H9 (cell line): Measurements from ENCODE around the gene HEATR5B. TPM values are rescaled to one million over a fixed set of nuclear protein-coding genes. Genes with fewer than 3 reads are reported as not detected.

Experiments
- DNase-seq: peaks from one replicate; pipeline ENCODE4 v3.0.0-alpha.2; 2017
- H2AFZ ChIP-seq: one replicate; pipeline ENCODE4 v1.6.1; 2013; ENCODE audit warnings: mild to moderate bottlenecking, low read length, control low read depth, moderate library complexity
- H2AK5ac ChIP-seq: 2 replicates; pipeline ENCODE4 v1.6.1; 2013; ENCODE audit warnings: low read length, control low read depth, mixed read lengths; ENCODE audit not compliant: insufficient read length
- H2BK120ac ChIP-seq: one replicate; pipeline ENCODE4 v1.6.1; 2013; ENCODE audit warnings: low read depth, mild to moderate bottlenecking, low read length, control low read depth, inconsistent platforms; ENCODE audit not compliant: poor library complexity, severe bottlenecking
- H2BK12ac ChIP-seq: 2 replicates; pipeline ENCODE4 v1.6.1; 2013; ENCODE audit warnings: low read length, control low read depth, mixed read lengths, low read depth; ENCODE audit not compliant: insufficient read length
- H2BK15ac ChIP-seq: 2 replicates; pipeline ENCODE4 v1.6.1; 2013; ENCODE audit warnings: low read depth, low read length, control low read depth
- H2BK20ac ChIP-seq: one replicate; pipeline ENCODE4 v1.6.1; 2013; ENCODE audit warnings: low read depth, mild to moderate bottlenecking, low read length, control low read depth, inconsistent platforms; ENCODE audit not compliant: poor library complexity, severe bottlenecking
- H2BK5ac ChIP-seq: 2 replicates; pipeline ENCODE4 v1.6.1; 2013; ENCODE audit warnings: low read length, control low read depth, mixed read lengths; ENCODE audit not compliant: insufficient read length
- H3K14ac ChIP-seq: 2 replicates; pipeline ENCODE4 v1.6.1; 2013; ENCODE audit warnings: low read length, control low read depth; ENCODE audit not compliant: insufficient read depth
- H3K18ac ChIP-seq: 2 replicates; pipeline ENCODE4 v1.6.1; 2013; ENCODE audit warnings: low read depth, mild to moderate bottlenecking, mixed read lengths, low read length, control low read depth; ENCODE audit not compliant: insufficient read length
- H3K23ac ChIP-seq: 2 replicates; pipeline ENCODE4 v1.6.1; 2013; ENCODE audit warnings: low read length, control low read depth, mixed read lengths, low read depth; ENCODE audit not compliant: insufficient read length
- H3K23me2 ChIP-seq: 2 replicates; pipeline ENCODE4 v1.6.1; 2013; ENCODE audit warnings: low read depth, mild to moderate bottlenecking, mixed read lengths, low read length, control low read depth; ENCODE audit not compliant: insufficient read length, poor library complexity, severe bottlenecking
- H3K27ac ChIP-seq: 2 replicates; pipeline ENCODE4 v1.5.1; 2013; ENCODE audit warnings: low read length, control low read depth, mixed read lengths, low read depth; ENCODE audit not compliant: insufficient read length
- H3K27me3 ChIP-seq: 2 replicates; pipeline ENCODE4 v1.6.1; 2013; ENCODE audit warnings: low read length, control low read depth, inconsistent platforms; ENCODE audit not compliant: insufficient read depth
- H3K4ac ChIP-seq: 2 replicates; pipeline ENCODE4 v1.6.1; 2013; ENCODE audit warnings: low read depth, mild to moderate bottlenecking, control low read depth, inconsistent platforms, low read length, moderate library complexity
- H3K4me1 ChIP-seq: 2 replicates; pipeline ENCODE4 v1.6.1; 2013; ENCODE audit warnings: low read length, control low read depth, inconsistent platforms; ENCODE audit not compliant: insufficient read depth
- H3K4me2 ChIP-seq: 2 replicates; pipeline ENCODE4 v1.6.1; 2013; ENCODE audit warnings: low read length, control low read depth, mixed read lengths; ENCODE audit not compliant: insufficient read length, insufficient read depth
- H3K56ac ChIP-seq: 2 replicates; pipeline ENCODE4 v1.6.1; 2013; ENCODE audit warnings: low read depth, mild to moderate bottlenecking, mixed read lengths, low read length, control low read depth; ENCODE audit not compliant: insufficient read length
- H3K79me1 ChIP-seq: 2 replicates; pipeline ENCODE4 v1.6.1; 2013; ENCODE audit warnings: low read depth, mild to moderate bottlenecking, moderate library complexity, low read length, control low read depth, inconsistent platforms; ENCODE audit not compliant: insufficient read depth, poor library complexity, severe bottlenecking
- H3K79me2 ChIP-seq: 2 replicates; pipeline ENCODE4 v1.6.1; 2013; ENCODE audit warnings: low read length, control low read depth, inconsistent platforms; ENCODE audit not compliant: insufficient read depth
- H3K9ac ChIP-seq: 2 replicates; pipeline ENCODE4 v1.6.1; 2013; ENCODE audit warnings: low read length, control low read depth, mixed read lengths; ENCODE audit not compliant: insufficient read length; ENCODE audit errors: extremely low read depth
- H3K9me3 ChIP-seq: one replicate; pipeline ENCODE4 v1.6.1; 2013; ENCODE audit warnings: low read depth, low read length, inconsistent platforms; ENCODE audit not compliant: control insufficient read depth
- H3T11ph ChIP-seq: one replicate; pipeline ENCODE4 v1.6.1; 2013; ENCODE audit warnings: mild to moderate bottlenecking, low read length, control low read depth, inconsistent platforms
- H4K20me1 ChIP-seq: one replicate; pipeline ENCODE4 v1.6.1; 2013; ENCODE audit not compliant: control insufficient read depth, insufficient read length, insufficient read depth
- H4K5ac ChIP-seq: 2 replicates; pipeline ENCODE4 v1.6.1; 2013; ENCODE audit warnings: low read depth, mild to moderate bottlenecking, mixed read lengths, low read length, control low read depth; ENCODE audit not compliant: insufficient read length
- H4K8ac ChIP-seq: replicated peaks from 2 replicates; pipeline ENCODE4 v1.6.1; 2013; ENCODE audit warnings: low read length, control low read depth, mixed read lengths, low read depth; ENCODE audit not compliant: insufficient read length
- H4K91ac ChIP-seq: 2 replicates; pipeline ENCODE4 v1.6.1; 2013; ENCODE audit warnings: low read depth, mild to moderate bottlenecking, moderate library complexity, mixed read lengths, low read length, control low read depth; ENCODE audit not compliant: insufficient read length
- H3K27ac Mint-ChIP-seq, 3 experiments: 2 replicates in 2 of 3; 3 replicates in 1 of 3; pipeline ENCODE4 v1.8.0; 2020 to 2021; ENCODE audit warnings: mixed read lengths in 3 of 3, mild to moderate bottlenecking in 1 of 3, moderate library complexity in 1 of 3
- H3K27me3 Mint-ChIP-seq: 2 replicates; pipeline ENCODE4 v1.8.0; 2021; ENCODE audit warnings: low read depth, mild to moderate bottlenecking, moderate library complexity, mixed read lengths
- H3K36me3 Mint-ChIP-seq, 3 experiments: 2 replicates in 2 of 3; 3 replicates in 1 of 3; pipeline ENCODE4 v1.8.0; 2020 to 2021; ENCODE audit warnings: low read depth in 3 of 3, mixed read lengths in 3 of 3; ENCODE audit not compliant: insufficient read depth in 1 of 3
- H3K4me1 Mint-ChIP-seq, 2 experiments: 2 replicates each; pipeline ENCODE4 v1.8.0; 2020; ENCODE audit warnings: mixed read lengths in 2 of 2
- H3K4me3 Mint-ChIP-seq, 2 experiments: 2 replicates in 1 of 2; 3 replicates in 1 of 2; pipeline ENCODE4 v1.8.0; 2020 to 2021; ENCODE audit warnings: mild to moderate bottlenecking in 2 of 2, mixed read lengths in 2 of 2, moderate library complexity in 1 of 2
- H3K9me3 Mint-ChIP-seq, 2 experiments: 2 replicates in 1 of 2; 3 replicates in 1 of 2; pipeline ENCODE4 v1.8.0; 2020; ENCODE audit warnings: mild to moderate bottlenecking in 2 of 2, mixed read lengths in 2 of 2, moderate library complexity in 1 of 2
- WGBS: extraction: QIAGEN DNeasy Blood & Tissue Kit; methylation state at CpG from one replicate; pipeline ENCODE4 v1.1.7; 2013; ENCODE audit warnings: missing lambda C conversion rate, low lambda C conversion rate, mixed read lengths; ENCODE audit not compliant: insufficient read length; ENCODE audit errors: extremely low coverage; 5-methylcytosine and 5-hydroxymethylcytosine counted together
- total RNA-seq: library from RNA; stranded (reverse); gene quantifications from 2 replicates; pipeline ENCODE4 v1.2.1, GENCODE V29; 2021
- TF ChIP-seq, protein P1 (sequence below): fragments of 200-600 bp; sonication (generic); conservative IDR thresholded peaks from 3 replicates; pipeline ENCODE4 v1.8.0; 2021; ENCODE audit warnings: antibody characterized with exemption, mild to moderate bottlenecking

HEATR5B gene
- total RNA-seq, 1 experiment from 2014 or later: 14.0 TPM

DNA sequence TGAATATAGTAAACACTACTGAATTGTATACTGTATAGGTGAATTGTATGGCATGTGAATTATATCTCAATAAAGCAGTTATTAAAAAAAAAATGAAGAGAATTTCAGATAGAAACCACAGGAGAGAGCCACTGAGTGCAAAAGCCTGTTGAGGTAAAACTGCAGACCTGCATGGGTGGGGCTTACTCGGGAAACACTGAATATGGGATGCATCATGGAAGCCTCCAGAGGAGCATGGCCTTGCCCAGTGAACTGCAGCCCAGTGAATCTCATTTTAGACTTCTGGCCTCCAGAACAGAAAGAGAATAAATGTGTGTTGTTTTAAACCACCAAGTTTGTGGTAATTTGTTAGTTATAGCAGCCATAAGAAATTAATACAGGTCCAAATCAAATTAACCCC is 15.9 kb upstream of the HEATR5B start:
- no peak overlapping the region for H3K56ac ChIP-seq
- WGBS: no CpG with 5 or more reads among the region's 1 CpG

More for the DNA sequence above, 15.9 kb upstream of the HEATR5B start:
- Histone ChIP-seq H2BK120ac (no peak overlapping the region), H2BK15ac (no peak overlapping the region), H2AFZ (no peak overlapping the region), H3K4ac (no peak overlapping the region), H3K9me3 (no peaks in the 10 kb centered on the region), H3T11ph (no peak overlapping the region), H3K9ac (no peak overlapping the region), H3K23ac (no peak overlapping the region), H2BK20ac (no peak overlapping the region), H3K79me2 (no peaks in the 10 kb centered on the region), H4K8ac (no peak overlapping the region), H3K4me2 (no peak overlapping the region), H2BK5ac (no peak overlapping the region), H3K27ac (no peak overlapping the region), H4K5ac (no peak overlapping the region), H2BK12ac (no peak overlapping the region), H3K18ac (no peak overlapping the region), H4K20me1 (no peaks in the 10 kb centered on the region), H3K4me1 (no peaks in the 10 kb centered on the region), H2AK5ac (no peak overlapping the region), H4K91ac (no peak overlapping the region), H3K14ac (no peak overlapping the region), H3K79me1 (no peaks in the 10 kb centered on the region), H3K27me3 (no peaks in the 10 kb centered on the region), H3K23me2 (no peaks in the 10 kb centered on the region)
- Mint-ChIP-seq H3K27me3 (no peaks in the 10 kb centered on the region), H3K4me3 (no peak overlapping the region), H3K9me3 (no peaks in the 10 kb centered on the region), H3K4me1 (peaks cover 1 to 7% of the 10 kb centered on the region in 2 experiments), H3K36me3 (peaks cover 0 to 16% (median 8%) of the 10 kb centered on the region in 3 experiments; a peak in 3 of 7 replicates), H3K27ac (peak overlapping the region in 1 of 3 experiments; percentile 39; a peak in 1 of 7 replicates)
- TF ChIP-seq, protein P1, sequence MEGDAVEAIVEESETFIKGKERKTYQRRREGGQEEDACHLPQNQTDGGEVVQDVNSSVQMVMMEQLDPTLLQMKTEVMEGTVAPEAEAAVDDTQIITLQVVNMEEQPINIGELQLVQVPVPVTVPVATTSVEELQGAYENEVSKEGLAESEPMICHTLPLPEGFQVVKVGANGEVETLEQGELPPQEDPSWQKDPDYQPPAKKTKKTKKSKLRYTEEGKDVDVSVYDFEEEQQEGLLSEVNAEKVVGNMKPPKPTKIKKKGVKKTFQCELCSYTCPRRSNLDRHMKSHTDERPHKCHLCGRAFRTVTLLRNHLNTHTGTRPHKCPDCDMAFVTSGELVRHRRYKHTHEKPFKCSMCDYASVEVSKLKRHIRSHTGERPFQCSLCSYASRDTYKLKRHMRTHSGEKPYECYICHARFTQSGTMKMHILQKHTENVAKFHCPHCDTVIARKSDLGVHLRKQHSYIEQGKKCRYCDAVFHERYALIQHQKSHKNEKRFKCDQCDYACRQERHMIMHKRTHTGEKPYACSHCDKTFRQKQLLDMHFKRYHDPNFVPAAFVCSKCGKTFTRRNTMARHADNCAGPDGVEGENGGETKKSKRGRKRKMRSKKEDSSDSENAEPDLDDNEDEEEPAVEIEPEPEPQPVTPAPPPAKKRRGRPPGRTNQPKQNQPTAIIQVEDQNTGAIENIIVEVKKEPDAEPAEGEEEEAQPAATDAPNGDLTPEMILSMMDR: no peak
- no peak for DNase-seq
